Measurements from ENCODE around the gene SRCAP.

SRCAP gene

DNA sequence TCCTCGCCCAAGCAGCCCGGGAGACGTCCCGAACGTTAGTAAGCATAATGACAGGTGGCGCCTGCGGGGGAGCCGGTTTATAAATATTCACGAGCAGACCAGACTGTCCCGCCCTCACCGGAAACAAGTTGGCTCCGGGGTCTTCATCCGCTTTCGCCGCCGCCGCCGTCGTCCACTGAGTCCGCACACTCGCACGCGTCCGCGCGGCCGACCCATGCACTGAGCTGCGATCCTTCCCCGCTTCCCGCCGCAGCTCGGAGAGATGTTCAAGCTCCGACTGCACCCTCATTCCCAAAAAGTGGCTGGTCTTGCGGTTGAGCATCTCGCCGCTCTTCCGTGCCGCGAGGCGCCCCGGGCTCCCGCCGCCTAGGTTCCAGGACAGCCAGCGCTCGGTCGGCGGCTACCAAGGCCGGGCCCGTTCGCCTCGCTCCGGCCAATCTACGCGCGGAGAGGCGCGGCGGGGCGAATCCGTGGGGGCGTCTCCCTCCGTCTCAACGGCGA lies 62.5 kb downstream of the SRCAP start (continued):
- TF ChIP-seq, protein P1, sequence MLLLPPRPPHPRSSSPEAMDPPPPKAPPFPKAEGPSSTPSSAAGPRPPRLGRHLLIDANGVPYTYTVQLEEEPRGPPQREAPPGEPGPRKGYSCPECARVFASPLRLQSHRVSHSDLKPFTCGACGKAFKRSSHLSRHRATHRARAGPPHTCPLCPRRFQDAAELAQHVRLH (tag by site-specific recombination; IDR thresholded peaks at IDR 0.05) = peak; percentile 56; the same call in 1 of the 2 replicates
- TF ChIP-seq PRDM6 (tag by site-specific recombination; IDR thresholded peaks at IDR 0.05) = no peak
- peak; percentile 100 for TF ChIP-seq ZBTB17 (tag by site-specific recombination; IDR thresholded peaks at IDR 0.05)
- TF ChIP-seq ZNF202 (tag by site-specific recombination; IDR thresholded peaks at IDR 0.05; ENCODE audit: borderline replicate concordance) = no peak
- peak; percentile 56; the same call in 1 of the 2 replicates for TF ChIP-seq ZSCAN16 (tag by site-specific recombination; IDR thresholded peaks at IDR 0.05)
- TF ChIP-seq ZNF133 (tag by site-specific recombination; IDR thresholded peaks at IDR 0.05) = peak; percentile 9; the same call in 1 of the 2 replicates
- TF ChIP-seq, protein P2, sequence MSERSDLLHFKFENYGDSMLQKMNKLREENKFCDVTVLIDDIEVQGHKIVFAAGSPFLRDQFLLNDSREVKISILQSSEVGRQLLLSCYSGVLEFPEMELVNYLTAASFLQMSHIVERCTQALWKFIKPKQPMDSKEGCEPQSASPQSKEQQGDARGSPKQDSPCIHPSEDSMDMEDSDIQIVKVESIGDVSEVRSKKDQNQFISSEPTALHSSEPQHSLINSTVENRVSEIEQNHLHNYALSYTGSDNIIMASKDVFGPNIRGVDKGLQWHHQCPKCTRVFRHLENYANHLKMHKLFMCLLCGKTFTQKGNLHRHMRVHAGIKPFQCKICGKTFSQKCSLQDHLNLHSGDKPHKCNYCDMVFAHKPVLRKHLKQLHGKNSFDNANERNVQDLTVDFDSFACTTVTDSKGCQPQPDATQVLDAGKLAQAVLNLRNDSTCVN (tag by site-specific recombination; optimal IDR thresholded peaks at IDR 0.05) = peak; percentile 95
- no peak for TF ChIP-seq ZNF529 (tag by site-specific recombination; IDR thresholded peaks at IDR 0.05; ENCODE audit: insufficient replicate concordance)
- TF ChIP-seq SALL2 (tag by site-specific recombination; IDR thresholded peaks at IDR 0.05; ENCODE audit: borderline replicate concordance) = no peak
- peak; percentile 78; the same call in 1 of the 2 replicates for TF ChIP-seq SP7 (tag by site-specific recombination; IDR thresholded peaks at IDR 0.05)
- TF ChIP-seq KLF8 (tag by site-specific recombination; IDR thresholded peaks at IDR 0.05) = peak; percentile 14; the same call in 1 of the 2 replicates
- TF ChIP-seq, protein P3, sequence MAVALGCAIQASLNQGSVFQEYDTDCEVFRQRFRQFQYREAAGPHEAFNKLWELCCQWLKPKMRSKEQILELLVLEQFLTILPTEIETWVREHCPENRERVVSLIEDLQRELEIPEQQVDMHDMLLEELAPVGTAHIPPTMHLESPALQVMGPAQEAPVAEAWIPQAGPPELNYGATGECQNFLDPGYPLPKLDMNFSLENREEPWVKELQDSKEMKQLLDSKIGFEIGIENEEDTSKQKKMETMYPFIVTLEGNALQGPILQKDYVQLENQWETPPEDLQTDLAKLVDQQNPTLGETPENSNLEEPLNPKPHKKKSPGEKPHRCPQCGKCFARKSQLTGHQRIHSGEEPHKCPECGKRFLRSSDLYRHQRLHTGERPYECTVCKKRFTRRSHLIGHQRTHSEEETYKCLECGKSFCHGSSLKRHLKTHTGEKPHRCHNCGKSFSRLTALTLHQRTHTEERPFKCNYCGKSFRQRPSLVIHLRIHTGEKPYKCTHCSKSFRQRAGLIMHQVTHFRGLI (tag by site-specific recombination; IDR thresholded peaks at IDR 0.05) = peak; percentile 11; the same call in 1 of the 2 replicates
- TF ChIP-seq, protein P4, sequence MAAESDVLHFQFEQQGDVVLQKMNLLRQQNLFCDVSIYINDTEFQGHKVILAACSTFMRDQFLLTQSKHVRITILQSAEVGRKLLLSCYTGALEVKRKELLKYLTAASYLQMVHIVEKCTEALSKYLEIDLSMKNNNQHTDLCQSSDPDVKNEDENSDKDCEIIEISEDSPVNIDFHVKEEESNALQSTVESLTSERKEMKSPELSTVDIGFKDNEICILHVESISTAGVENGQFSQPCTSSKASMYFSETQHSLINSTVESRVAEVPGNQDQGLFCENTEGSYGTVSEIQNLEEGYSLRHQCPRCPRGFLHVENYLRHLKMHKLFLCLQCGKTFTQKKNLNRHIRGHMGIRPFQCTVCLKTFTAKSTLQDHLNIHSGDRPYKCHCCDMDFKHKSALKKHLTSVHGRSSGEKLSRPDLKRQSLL (tag by site-specific recombination; IDR thresholded peaks at IDR 0.05) = peak; percentile 16; the same call in 1 of the 2 replicates
- TF ChIP-seq ZNF274 (IDR thresholded peaks at IDR 0.05; ENCODE audit: low read length) = no peak
- TF ChIP-seq ZNF274 (tag by site-specific recombination; IDR thresholded peaks at IDR 0.05; ENCODE audit: borderline replicate concordance) = no peak
- TF ChIP-seq, protein P5, sequence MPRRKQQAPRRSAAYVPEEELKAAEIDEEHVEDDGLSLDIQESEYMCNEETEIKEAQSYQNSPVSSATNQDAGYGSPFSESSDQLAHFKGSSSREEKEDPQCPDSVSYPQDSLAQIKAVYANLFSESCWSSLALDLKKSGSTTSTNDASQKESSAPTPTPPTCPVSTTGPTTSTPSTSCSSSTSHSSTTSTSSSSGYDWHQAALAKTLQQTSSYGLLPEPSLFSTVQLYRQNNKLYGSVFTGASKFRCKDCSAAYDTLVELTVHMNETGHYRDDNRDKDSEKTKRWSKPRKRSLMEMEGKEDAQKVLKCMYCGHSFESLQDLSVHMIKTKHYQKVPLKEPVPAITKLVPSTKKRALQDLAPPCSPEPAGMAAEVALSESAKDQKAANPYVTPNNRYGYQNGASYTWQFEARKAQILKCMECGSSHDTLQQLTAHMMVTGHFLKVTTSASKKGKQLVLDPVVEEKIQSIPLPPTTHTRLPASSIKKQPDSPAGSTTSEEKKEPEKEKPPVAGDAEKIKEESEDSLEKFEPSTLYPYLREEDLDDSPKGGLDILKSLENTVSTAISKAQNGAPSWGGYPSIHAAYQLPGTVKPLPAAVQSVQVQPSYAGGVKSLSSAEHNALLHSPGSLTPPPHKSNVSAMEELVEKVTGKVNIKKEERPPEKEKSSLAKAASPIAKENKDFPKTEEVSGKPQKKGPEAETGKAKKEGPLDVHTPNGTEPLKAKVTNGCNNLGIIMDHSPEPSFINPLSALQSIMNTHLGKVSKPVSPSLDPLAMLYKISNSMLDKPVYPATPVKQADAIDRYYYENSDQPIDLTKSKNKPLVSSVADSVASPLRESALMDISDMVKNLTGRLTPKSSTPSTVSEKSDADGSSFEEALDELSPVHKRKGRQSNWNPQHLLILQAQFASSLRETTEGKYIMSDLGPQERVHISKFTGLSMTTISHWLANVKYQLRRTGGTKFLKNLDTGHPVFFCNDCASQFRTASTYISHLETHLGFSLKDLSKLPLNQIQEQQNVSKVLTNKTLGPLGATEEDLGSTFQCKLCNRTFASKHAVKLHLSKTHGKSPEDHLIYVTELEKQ (tag by site-specific recombination; IDR thresholded peaks at IDR 0.05; ENCODE audit: borderline replicate concordance) = no peak
- 0 out of 2 replicates have a peak, but pooled peaks have one; percentile 28 for TF ChIP-seq ZNF266 (tag by site-specific recombination; IDR thresholded peaks at IDR 0.05; ENCODE audit: low read depth)
- TF ChIP-seq ZNF785 (tag by site-specific recombination; IDR thresholded peaks at IDR 0.05) = peak; percentile 71; the same call in 1 of the 2 replicates
- 0 out of 2 replicates have a peak, but pooled peaks have one; percentile 44 for TF ChIP-seq ZNF391 (tag by site-specific recombination; IDR thresholded peaks at IDR 0.05; ENCODE audit: borderline replicate concordance, low read depth)
- peak; percentile 72; the same call in 1 of the 2 replicates for TF ChIP-seq ZNF2 (tag by site-specific recombination; IDR thresholded peaks at IDR 0.05)
- no peak for TF ChIP-seq ATF2 (tag by site-specific recombination; IDR thresholded peaks at IDR 0.05; ENCODE audit: low read depth)
- peak; percentile 53; the same call in 1 of the 2 replicates for TF ChIP-seq ZNF843 (tag by site-specific recombination; IDR thresholded peaks at IDR 0.05)
- peak; percentile 50; the same call in 1 of the 2 replicates for TF ChIP-seq YY2 (tag by site-specific recombination; IDR thresholded peaks at IDR 0.05)
- TF ChIP-seq BCL6B (tag by site-specific recombination; IDR thresholded peaks at IDR 0.05) = no peak
- TF ChIP-seq ZNF423 (tag by site-specific recombination; IDR thresholded peaks at IDR 0.05) = no peak

Measured in HEK293 (cell line).